Memory B cell (primary cell): ENCODE measurements around the gene SLC9A7.

Experiments used
- ATAC-seq: fragments of 150-1000 bp; cut with Tn5 transposase; 2 replicates; pipeline ENCODE4 v1.10.0; 2021; ENCODE audit warnings: low read depth, mild to moderate bottlenecking, moderate library complexity
- DNase-seq, 2 donors: peaks; one replicate each; pipeline ENCODE4 v3.0.0; 2022; ENCODE audit warnings: low spot score in 2 of 2
- H3K27ac Mint-ChIP-seq: one replicate; pipeline ENCODE4 v1.8.0; 2022; ENCODE audit warnings: mild to moderate bottlenecking, moderate library complexity, mixed read lengths
- H3K27me3 Mint-ChIP-seq: one replicate; pipeline ENCODE4 v1.8.0; 2022; ENCODE audit warnings: mixed read lengths
- H3K36me3 Mint-ChIP-seq: one replicate; pipeline ENCODE4 v1.8.0; 2022; ENCODE audit warnings: mild to moderate bottlenecking, mixed read lengths
- H3K4me1 Mint-ChIP-seq: one replicate; pipeline ENCODE4 v1.8.0; 2022; ENCODE audit warnings: mixed read lengths
- H3K4me3 Mint-ChIP-seq: one replicate; pipeline ENCODE4 v1.8.0; 2022; ENCODE audit warnings: mild to moderate bottlenecking, moderate library complexity, mixed read lengths
- H3K9me3 Mint-ChIP-seq: one replicate; pipeline ENCODE4 v1.8.0; 2022; ENCODE audit warnings: mixed read lengths

The SLC9A7 gene

GRCh38 chrX:46770000-46770816 lies 11.3 kb upstream of the SLC9A7 start:
- no peak for DNase-seq
- H3K4me1 Mint-ChIP-seq: no peaks in the 10 kb centered on the region
- H3K4me3 Mint-ChIP-seq: no peak overlapping the region
- no peak for ATAC-seq
- no peaks in the 10 kb centered on the region for H3K36me3 Mint-ChIP-seq
- no peak overlapping the region for H3K27ac Mint-ChIP-seq
- H3K9me3 Mint-ChIP-seq: no peaks in the 10 kb centered on the region
- no peaks in the 10 kb centered on the region for H3K27me3 Mint-ChIP-seq

DNA sequence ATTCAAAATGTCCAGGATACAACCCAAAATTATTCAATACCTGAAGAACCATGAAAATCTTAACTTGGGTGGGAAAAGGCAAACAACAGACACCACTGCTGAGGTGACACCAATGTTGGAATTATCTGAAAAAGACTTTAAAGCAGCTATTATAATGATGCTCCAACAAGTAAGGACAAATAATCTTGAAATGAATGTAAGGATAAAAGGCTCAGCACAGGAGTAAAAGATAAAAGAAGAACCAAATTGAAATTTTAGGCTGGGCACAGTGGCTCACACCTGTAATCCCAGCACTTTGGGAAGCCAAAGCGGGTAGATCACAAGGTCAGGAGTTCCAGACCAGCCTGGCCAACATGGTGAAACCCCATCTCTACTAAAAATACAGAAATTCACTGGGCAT lies 4.0 kb upstream of the SLC9A7 start:
- Mint-ChIP-seq H3K4me3 (no peak overlapping the region), H3K27me3 (no peaks in the 10 kb centered on the region), H3K9me3 (no peaks in the 10 kb centered on the region), H3K27ac (no peak overlapping the region), H3K4me1 (peaks cover 7% of the 10 kb centered on the region), H3K36me3 (no peaks in the 10 kb centered on the region)
- ATAC-seq (no peak), DNase-seq (no peak)

DNA sequence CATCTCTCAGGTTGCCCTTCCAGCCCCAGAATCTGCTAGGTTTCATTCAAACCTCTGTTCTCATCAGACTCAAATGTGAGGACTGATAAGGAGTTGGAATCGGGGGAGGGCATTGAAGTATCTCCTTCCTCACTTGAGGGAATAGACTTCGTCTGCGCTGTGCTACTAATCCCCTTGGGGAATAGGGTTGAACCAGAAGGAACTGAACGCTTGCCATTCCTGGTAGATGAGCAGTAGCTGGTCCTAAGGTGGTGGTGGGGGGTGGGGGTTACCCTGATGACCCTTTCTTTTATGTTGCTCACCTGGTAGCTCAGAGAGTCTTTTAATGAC lies 692 bp upstream of the SLC9A7 start:
- DNase-seq: no peak
- peak overlapping the region; percentile 87 for H3K27ac Mint-ChIP-seq
- H3K4me1 Mint-ChIP-seq: peaks cover 22% of the 10 kb centered on the region
- H3K27me3 Mint-ChIP-seq: no peaks in the 10 kb centered on the region
- H3K4me3 Mint-ChIP-seq: peak overlapping the region; percentile 91
- ATAC-seq: no peak
- H3K9me3 Mint-ChIP-seq: no peaks in the 10 kb centered on the region
- peaks cover 2% of the 10 kb centered on the region for H3K36me3 Mint-ChIP-seq

DNA sequence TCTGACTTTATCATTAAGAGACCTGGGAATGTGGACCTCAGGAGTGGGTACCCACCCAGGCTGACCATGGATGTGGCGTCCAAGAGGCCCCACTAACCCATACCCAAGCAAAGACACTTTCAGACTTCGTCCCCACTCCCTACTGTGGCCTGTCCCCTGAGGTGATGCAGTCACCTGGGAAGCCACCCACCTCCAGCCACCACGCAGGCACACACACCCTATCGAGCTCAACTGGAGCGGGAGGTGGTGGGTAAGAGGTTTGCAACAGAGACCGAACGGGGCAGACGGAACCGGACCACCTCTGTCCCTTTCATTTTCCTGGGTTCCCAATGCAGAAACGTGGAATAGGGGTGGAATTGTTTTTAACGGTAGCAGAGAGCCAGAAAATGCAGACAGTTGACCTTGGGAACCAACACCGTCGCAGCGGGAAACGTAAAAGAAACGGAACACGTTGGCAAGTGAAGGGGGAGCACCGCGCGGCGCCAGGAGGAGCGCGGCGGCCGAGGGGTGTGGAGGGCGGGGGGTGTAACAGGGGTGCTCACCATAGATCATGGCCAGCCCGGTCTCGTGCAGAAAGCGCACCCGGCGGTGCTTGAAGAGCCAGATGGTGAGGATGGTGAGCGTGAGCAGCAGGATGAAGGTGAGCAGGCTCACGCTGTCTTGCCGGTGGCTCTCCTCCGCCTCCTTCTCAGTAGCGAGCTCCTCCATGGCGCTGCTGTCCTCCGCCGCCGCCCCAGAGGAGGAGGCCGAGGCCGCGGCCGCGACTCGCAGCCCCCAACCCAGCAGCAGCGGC lies 559 bp downstream of the SLC9A7 start:
- H3K4me3 Mint-ChIP-seq: peak overlapping the region; percentile 97
- peak; percentile 13 to 14 for DNase-seq
- no peaks in the 10 kb centered on the region for H3K9me3 Mint-ChIP-seq
- H3K27ac Mint-ChIP-seq: peak overlapping the region; percentile 84
- H3K4me1 Mint-ChIP-seq: peaks cover 24% of the 10 kb centered on the region
- peak; percentile 20 for ATAC-seq
- H3K36me3 Mint-ChIP-seq: peaks cover 2% of the 10 kb centered on the region
- no peaks in the 10 kb centered on the region for H3K27me3 Mint-ChIP-seq

DNA sequence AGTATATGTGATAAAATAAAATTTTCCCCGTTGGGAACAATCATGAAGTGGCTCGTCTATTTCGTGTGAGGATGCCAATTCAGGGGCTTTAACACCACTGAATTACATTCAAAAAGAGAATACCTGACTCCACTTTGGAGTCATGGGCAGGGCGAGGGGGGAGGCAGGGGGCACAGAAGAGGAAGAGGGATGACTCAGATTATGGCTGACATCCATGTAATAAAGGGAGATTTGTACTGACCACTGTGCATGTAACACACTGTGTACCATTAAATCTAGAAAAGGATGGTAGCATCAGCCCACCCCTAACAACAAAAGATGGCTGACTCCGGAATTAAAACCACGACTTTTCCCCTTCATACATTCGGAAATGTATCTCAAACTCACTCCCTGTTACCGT lies 1.3 kb downstream of the SLC9A7 start:
- Mint-ChIP-seq H3K4me3 (peak overlapping the region; percentile 97), H3K4me1 (peaks cover 25% of the 10 kb centered on the region), H3K27ac (peak overlapping the region; percentile 84), H3K9me3 (no peaks in the 10 kb centered on the region), H3K27me3 (no peaks in the 10 kb centered on the region), H3K36me3 (peaks cover 2% of the 10 kb centered on the region)
- DNase-seq (no peak), ATAC-seq (no peak)

GRCh38 chrX:46757052-46757451 lies 1.9 kb downstream of the SLC9A7 start:
- peak overlapping the region; percentile 97 for H3K4me3 Mint-ChIP-seq
- H3K36me3 Mint-ChIP-seq: peaks cover 2% of the 10 kb centered on the region
- ATAC-seq: no peak
- peak overlapping the region; percentile 84 for H3K27ac Mint-ChIP-seq
- no peaks in the 10 kb centered on the region for H3K9me3 Mint-ChIP-seq
- no peak for DNase-seq
- H3K27me3 Mint-ChIP-seq: no peaks in the 10 kb centered on the region
- H3K4me1 Mint-ChIP-seq: peaks cover 30% of the 10 kb centered on the region

GRCh38 chrX:46755671-46756070 lies 3.2 kb downstream of the SLC9A7 start:
- H3K4me1 Mint-ChIP-seq: peaks cover 36% of the 10 kb centered on the region
- no peaks in the 10 kb centered on the region for H3K9me3 Mint-ChIP-seq
- no peak for DNase-seq
- no peaks in the 10 kb centered on the region for H3K27me3 Mint-ChIP-seq
- no peak for ATAC-seq
- H3K36me3 Mint-ChIP-seq: peaks cover 5% of the 10 kb centered on the region
- no peak overlapping the region for H3K4me3 Mint-ChIP-seq
- H3K27ac Mint-ChIP-seq: peak overlapping the region; percentile 91

DNA sequence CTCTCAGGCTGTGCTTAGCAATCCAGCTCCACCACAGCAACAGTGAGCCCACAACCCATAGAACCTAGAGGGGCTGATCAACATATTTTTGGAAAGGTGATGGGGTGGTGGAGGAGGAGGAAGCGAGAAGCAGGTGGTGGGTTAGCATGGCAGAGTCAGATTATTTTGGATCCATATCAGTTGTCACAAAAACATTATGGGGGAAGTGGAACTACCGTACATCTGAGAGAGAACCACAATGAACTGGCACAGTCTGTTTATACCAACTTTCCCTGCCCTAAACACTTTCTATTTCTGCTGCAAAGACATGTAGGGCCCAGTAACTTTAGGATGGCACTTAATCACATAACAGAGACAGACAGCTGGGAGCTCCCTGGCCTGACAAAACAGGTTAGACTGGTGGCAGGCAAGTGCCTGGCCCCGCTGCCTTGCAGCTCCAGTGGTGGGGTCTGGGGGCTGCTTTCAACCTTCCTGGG lies 4.3 kb downstream of the SLC9A7 start:
- Mint-ChIP-seq H3K4me3 (peak overlapping the region; percentile 81), H3K27me3 (no peaks in the 10 kb centered on the region), H3K4me1 (peaks cover 37% of the 10 kb centered on the region), H3K27ac (peak overlapping the region; percentile 91), H3K9me3 (no peaks in the 10 kb centered on the region), H3K36me3 (peaks cover 5% of the 10 kb centered on the region)
- DNase-seq (peak in 1 of 2 donors; percentile 19), ATAC-seq (peak; percentile 52)

DNA sequence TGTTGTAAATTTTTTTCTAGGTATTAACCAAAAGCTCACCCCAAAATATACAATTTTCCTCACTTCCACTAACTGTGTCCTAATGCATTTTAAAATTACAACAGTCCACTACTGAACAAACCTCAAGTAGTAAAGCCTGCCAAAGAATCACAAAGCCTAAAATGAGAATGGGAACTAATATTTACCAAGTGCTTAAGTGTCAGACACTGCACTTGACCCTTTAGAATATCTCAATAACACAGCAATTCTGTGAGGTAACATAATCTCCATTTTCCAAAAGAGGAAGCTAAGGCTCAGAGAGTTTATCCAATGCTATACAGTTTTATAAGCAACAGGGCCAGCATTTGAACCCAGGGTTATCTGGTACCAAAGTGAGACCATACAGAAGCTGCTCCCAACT lies 4.9 kb downstream of the SLC9A7 start:
- DNase-seq: no peak
- Mint-ChIP-seq H3K36me3 (peaks cover 5% of the 10 kb centered on the region), H3K27ac (peak overlapping the region; percentile 91), H3K4me1 (peaks cover 36% of the 10 kb centered on the region), H3K4me3 (peak overlapping the region; percentile 81), H3K9me3 (no peaks in the 10 kb centered on the region), H3K27me3 (no peaks in the 10 kb centered on the region)
- no peak for ATAC-seq

DNA sequence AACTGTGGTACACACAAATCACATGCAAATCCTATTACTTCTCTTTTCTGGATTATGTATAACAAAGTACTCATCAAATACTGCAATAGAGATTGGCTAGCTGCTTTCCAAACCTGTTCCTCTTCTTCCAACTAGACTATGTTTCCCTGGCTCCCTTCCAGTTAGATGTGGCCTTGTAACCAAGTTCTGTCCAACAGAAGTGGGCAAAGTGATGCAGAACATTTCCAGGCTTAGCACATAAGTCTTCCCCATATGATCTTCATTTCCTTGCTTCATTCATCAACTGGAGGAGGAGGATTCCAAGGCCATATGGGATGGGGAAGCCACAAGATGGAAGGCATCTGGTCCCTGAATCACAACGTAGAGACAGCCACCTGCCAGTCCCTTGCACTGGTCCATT lies 8.0 kb downstream of the SLC9A7 start:
- no peak for ATAC-seq
- Mint-ChIP-seq H3K27ac (no peak overlapping the region), H3K4me1 (peaks cover 36% of the 10 kb centered on the region), H3K36me3 (peaks cover 10% of the 10 kb centered on the region), H3K27me3 (no peaks in the 10 kb centered on the region), H3K9me3 (no peaks in the 10 kb centered on the region), H3K4me3 (peak overlapping the region; percentile 24)
- no peak for DNase-seq

DNA sequence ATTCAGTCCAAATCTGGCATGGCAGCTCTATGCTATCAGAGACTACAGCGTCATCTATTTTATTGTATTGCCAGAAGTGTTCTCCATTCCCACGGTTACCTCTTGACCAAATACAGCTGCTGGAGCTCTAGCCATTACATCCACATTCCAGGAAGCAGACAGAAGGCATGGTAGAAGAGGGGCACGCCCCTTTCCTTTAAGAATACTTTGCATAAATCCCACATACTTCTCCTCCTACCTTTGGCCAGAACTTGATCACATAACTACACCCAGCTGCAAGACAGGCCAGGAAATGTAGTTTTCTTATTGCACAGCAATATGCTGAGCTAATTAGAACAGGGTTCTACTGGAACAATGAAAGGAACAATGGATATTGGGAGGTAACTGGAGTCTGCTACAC lies 14.9 kb downstream of the SLC9A7 start:
- Mint-ChIP-seq H3K4me3 (no peak overlapping the region), H3K27ac (no peak overlapping the region), H3K9me3 (peaks cover 3% of the 10 kb centered on the region), H3K27me3 (no peaks in the 10 kb centered on the region), H3K4me1 (peaks cover 27% of the 10 kb centered on the region), H3K36me3 (peaks cover 15% of the 10 kb centered on the region)
- DNase-seq (no peak), ATAC-seq (no peak)

- H3K27me3 Mint-ChIP-seq: no peaks in the 10 kb centered on the region
- ATAC-seq: no peak
- H3K9me3 Mint-ChIP-seq: peaks cover 3% of the 10 kb centered on the region
- DNase-seq: no peak
- no peak overlapping the region for H3K27ac Mint-ChIP-seq
- H3K4me1 Mint-ChIP-seq: peaks cover 18% of the 10 kb centered on the region
- no peak overlapping the region for H3K4me3 Mint-ChIP-seq
- H3K36me3 Mint-ChIP-seq: peaks cover 15% of the 10 kb centered on the region
Observed at GRCh38 chrX:46743046-46743445, 15.9 kb downstream of the SLC9A7 start.

DNA sequence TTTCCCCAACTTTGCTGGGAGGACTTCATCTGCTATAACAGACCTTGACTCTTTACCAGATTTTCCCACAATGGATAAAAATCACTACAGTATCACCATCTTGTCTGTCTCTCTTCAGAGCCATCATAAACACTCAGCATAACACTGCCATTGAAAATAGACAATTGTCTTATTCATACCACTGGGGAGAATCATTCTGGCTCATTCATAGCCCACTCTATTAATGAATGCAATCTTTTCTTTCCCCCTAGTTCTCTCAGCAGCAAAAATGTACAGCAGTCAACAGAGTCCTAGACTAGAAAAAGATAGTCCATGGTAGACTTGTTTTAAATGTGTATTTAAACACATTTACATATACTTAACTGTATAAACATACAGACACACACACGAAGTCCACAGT lies 19.2 kb downstream of the SLC9A7 start:
- ATAC-seq (no peak), DNase-seq (no peak)
- no peak overlapping the region for H3K4me3 Mint-ChIP-seq
- H3K4me1 Mint-ChIP-seq: peaks cover 16% of the 10 kb centered on the region
- peaks cover 9% of the 10 kb centered on the region for H3K9me3 Mint-ChIP-seq
- no peaks in the 10 kb centered on the region for H3K27me3 Mint-ChIP-seq
- no peak overlapping the region for H3K27ac Mint-ChIP-seq
- peaks cover 24% of the 10 kb centered on the region for H3K36me3 Mint-ChIP-seq

DNA sequence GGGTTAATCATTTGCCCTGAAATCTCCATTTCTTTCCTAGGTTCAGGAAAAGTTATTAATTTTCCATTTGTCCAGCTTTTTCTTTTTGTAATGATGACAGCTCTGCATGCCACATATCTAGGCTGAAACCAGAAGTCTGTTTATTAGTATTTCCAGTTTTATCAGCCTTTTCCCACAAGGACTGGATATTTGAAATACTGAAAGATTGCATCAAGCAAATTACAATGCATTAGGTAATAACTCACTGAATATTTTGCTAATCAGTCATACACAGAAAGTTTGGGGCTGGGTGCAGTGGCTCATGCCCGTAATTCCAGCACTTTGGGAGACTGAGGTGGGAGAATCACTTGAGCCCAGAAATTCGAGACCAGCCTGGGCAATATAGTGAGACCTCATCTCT lies 21.5 kb downstream of the SLC9A7 start:
- Mint-ChIP-seq H3K36me3 (peaks cover 31% of the 10 kb centered on the region), H3K27ac (no peak overlapping the region), H3K9me3 (peaks cover 11% of the 10 kb centered on the region), H3K27me3 (no peaks in the 10 kb centered on the region), H3K4me1 (peaks cover 11% of the 10 kb centered on the region), H3K4me3 (no peak overlapping the region)
- no peak for DNase-seq
- no peak for ATAC-seq
